HG02938 (cell line): ENCODE measurements around the gene EPB41L2.
"Not testable (repeated sequence)": the region's sequence is repeated elsewhere in the genome, so short reads cannot be mapped to it uniquely, and the experiment has no call there.

Experiments used
- ATAC-seq: cut with Tn5 transposase; IDR thresholded peaks from one replicate; pipeline ENCODE4 v1.9.1; 2021; ENCODE audit warnings: mild to moderate bottlenecking, moderate library complexity; ENCODE audit not compliant: unreplicated experiment

EPB41L2 gene

DNA sequence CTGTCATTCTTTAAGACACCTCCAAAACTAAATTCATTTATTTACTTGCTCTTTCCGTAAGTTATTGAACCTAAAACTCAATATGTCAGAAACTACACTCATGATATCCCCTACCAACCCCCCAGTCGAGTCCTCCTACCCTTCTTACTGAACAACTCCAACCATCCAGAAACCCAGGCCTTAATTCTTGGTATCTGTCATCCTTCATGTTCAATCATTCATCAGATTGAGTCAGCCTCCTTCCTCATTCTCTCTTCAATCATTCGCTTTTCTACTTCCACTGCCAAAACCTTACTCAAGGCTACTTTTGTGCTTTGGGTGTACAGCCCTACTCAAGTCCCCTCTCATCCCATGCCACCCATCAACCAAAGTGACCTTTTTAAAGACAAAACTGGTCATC, 140.1 kb downstream of the EPB41L2 start:
- ATAC-seq, result no peak

DNA sequence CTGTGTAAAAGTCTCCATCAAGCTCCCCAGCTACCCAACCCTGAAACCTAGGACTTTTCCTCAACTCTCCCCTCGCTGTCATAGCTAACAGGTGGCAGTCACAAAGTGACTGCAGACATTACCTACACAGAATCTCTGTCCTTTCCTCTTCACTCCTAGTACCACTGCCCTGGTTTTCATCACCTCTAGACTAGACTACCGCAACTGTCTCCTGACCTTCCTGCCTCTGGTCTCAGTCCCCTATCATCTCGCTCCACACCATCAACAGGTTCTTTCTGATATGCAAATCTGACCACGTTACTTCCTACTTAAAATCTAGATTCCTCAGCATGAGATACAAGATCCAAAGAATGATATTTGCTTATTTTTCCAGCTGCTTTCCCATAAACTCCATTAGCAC, 142.1 kb downstream of the EPB41L2 start:
- no peak for ATAC-seq

DNA sequence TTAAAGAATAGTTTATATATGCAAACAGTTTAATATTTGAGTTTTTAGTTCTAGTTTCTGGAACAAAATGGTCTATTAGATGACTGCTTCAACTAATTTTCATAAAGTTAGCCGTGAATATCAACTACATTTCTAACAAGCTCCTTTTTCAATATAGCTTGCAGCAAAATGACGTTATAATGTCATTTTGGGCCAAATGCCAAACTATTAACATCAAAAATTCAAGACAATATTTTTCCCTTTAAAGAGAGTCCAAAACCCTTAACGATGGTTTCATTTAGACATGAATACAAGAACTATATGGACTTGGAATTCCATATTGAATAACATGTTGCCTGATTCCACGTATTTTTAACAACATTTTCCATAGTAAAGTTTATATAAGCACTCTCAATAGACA, 144.9 kb downstream of the EPB41L2 start:
- no peak for ATAC-seq

DNA sequence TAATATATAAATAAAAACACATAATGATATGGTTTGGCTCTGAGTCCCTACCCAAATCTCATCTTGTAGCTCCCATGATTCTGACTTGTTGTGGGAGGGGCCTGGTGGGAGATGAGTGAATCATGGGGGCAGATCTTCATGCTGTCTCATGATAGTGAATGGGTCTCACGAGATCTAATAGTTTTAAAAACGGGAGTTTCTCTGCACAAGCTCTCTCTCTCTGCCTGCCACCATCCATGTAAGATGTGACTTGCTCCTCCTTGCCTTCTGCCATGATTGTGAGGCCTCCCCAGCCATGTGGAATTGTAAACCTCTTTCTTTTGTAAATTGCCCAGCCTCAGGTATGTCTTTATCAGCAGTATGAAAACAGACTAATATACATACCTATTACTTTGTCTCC, 147.4 kb downstream of the EPB41L2 start:
- ATAC-seq, result not testable (repeated sequence)

DNA sequence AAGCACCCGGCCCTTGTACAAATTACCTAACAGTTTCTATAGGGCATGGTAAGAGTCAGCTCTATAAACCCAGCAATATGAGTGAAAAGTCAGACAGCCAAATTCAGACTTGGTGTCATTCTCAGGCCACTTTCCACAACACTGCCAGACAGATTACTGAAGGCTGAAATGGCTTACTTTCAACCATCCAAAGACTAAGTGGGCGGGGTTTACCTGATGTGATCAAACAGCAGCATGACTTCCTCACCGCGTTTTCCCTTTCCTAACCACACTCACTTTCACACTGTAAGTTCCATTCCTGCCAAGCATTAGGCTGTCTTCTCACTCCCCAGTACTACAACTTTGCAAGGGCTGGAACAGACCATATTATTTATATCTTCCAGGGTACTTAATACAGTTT, 149.9 kb downstream of the EPB41L2 start:
- peak; percentile 82 for ATAC-seq

DNA sequence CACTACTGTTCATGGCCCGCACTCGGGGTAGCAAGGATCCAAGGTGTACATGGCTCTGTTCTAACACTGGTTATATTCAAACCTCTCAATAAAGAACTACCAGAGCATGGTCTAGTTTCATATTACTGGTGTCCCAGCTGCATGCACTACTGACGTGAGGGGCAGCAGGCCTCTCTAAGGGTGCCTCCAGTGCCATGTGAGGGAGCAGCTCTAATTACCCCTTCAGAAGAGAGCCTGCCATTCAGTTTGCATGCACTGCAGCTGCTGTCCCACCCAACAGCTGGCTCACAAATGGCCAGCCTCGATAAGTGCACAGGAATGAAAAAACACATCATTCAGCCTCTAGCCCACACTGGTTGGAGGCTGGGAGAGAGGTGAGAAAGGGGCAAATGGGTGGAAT, 150.6 kb downstream of the EPB41L2 start:
- ATAC-seq, result no peak

DNA sequence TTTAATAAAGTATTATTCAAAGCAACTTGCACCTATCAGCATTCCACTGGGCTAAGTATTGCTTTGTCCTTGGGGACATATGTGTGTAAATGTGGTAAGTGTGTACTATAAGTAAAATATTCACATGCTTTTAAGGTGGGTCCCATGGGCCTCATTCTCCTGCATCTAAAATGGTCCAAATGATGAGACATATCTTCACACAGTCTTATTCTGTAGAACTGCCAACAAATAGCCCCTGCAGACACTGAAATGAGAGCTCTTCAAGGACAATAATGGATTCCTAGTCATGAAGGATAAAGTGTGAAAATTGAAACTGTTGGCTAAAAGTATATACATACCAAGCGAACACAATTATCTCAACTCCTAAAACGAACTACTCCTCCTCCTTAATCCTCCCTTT, 154.1 kb downstream of the EPB41L2 start:
- no peak for ATAC-seq

DNA sequence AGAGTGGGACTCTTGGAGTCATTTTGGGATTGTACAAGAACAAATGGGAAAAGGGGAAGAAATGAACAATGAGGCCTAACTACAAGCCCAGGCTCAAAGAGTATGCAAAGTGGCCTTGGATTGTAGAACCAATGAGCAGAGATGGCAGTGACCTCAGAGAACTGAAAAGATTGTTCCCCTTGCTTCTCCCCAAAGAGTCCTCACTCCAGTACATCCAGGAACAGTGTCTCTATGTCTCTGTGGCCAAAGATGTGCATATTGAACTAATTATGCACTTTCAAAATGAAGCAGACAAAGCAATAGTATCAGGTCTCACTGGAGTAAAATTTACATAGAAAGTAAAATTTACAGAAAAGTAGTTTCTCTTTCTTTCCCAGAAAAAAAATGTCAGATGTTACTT, 154.9 kb downstream of the EPB41L2 start:
- ATAC-seq, result peak; percentile 58

DNA sequence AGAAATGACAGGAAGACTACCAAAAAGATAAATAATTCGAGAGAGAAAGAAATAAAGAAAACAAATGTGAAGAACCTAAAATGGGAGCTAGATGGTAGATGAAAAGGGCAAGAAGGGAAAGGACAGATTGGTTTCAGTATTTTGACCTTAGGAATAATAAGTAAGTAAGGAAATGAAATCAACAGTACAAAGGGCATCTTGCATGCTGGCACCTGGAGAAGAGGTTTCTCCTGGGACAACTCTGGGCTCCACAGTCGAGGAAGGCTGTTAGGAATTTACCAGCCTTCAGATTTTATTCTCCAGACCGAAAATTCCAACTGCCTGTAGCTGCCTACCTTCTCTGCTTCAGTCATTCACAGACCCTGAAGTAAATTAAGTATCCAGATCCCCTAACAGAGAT, 155.4 kb downstream of the EPB41L2 start:
- no peak for ATAC-seq

DNA sequence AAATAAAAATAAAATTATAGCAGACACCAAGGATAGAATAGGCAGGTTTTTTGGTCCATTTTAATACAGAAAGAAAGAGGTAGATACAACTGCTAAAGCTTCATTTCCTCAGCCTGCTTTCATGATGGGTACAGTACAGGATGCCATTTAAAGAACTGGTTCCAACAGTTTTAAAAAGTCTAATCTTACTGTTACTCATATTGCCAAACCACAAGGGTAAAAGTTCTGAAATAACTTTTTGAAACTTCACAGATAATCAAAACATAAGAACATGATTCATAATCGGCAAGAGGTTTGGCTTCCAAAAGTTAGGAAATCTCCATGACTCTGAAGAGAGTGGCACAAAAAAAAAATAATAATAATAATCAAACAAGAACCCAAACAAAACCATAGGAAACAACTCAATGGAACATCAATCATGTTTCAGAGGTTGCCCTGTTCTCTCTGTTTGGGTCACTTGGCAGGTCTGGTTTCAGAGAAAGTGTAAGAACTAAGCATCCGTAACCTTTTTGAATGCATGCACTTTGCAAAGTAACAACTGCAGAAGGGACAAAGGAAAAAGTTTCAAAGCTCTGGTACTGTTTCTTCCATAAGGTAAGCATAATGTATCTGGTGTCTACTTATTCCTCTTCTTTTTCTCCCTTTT, 156.2 kb downstream of the EPB41L2 start:
- ATAC-seq, result no peak

DNA sequence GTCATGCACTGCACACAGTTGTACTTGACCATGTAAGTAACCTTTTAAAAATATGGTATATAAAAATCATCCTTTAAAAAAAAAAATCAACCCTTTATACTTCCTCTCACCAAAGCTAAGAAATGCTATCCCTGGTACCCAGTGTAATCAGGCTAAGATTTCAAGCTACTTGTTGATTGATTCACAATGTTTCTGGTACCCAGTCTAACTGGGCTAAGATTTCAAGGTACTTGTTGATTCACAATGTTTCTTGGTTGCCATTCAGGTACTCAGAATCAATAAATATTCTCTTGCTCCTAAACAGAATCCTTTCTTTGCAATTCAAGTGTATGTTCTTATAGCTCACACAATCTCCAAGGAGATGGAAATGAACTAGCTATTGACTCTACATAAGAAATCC, 159.4 kb downstream of the EPB41L2 start:
- no peak for ATAC-seq

DNA sequence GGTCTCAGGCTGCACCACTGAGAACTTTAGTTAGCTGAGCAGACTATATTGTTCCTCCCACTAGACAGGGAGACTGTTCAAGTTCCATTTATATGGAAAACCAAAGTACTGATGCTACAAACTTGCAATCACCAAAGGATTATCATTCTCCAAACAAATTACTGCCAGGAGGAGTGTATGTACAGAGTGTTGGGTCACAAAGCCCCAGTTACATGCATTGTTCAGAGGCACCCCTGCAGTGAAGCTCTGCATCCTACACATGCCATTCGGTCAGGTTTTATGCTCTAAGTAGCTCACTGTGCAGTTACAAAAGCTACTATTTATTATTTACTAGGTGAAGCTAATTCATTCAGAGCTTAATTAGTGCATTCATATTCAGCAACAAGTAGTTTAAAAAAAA, 160.0 kb downstream of the EPB41L2 start:
- no peak for ATAC-seq

DNA sequence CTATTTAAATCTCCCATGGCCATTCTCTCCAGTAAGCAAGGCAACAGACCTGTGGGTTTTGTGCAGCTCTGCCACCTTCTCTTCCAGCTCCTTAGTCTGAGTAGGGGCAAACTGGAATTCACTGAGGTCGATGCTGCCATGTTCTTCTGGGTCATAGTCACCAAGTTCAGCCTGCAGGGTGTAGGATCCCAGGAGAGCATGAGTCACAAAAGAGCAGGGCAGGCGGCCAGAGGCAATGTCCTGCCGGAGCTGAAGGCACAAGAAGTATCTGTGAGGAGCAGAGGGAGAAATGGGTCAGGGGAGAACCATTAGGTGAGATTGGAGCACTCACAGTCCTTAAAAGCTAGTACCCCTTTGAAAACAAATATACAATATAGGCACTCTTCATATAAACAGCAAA, 162.1 kb downstream of the EPB41L2 start:
- ATAC-seq, result no peak

DNA sequence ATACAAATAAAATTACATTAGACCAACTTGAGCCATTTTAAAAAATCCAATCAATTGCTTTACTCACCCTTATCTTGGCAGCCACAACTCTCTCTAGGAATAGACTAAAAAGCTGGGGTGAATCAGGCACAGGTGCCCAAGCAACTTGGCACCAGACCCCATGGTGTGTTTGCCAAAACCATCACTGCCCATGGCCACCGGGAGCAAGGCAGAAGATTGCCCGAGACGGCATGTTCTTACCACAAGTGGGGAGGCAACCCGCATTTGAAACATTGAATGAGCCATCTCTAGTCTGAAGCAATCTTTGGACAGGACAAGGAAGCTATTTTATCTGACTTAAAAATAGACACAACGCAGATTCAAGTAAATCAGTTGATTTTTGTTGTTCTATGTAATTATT, 166.8 kb downstream of the EPB41L2 start:
- ATAC-seq, result no peak

DNA sequence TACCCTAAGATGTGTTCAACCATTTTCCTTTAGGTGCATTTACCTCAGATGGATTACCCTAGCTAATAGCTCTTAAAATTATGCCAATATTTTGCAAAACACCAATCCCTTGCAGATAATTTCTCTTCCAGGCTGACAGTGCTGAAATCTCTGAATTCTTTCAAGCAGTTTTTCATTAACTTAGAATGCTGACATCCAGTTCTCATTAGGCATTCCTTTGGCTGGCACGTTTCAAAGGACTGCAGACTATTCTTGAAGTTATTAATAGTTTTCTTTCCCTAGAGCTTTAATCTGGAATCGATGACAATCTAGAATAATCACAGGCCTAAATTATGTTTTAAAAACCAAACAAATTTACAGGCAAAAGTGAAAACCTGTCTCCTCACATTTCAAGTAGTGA, 167.5 kb downstream of the EPB41L2 start:
- no peak for ATAC-seq

DNA sequence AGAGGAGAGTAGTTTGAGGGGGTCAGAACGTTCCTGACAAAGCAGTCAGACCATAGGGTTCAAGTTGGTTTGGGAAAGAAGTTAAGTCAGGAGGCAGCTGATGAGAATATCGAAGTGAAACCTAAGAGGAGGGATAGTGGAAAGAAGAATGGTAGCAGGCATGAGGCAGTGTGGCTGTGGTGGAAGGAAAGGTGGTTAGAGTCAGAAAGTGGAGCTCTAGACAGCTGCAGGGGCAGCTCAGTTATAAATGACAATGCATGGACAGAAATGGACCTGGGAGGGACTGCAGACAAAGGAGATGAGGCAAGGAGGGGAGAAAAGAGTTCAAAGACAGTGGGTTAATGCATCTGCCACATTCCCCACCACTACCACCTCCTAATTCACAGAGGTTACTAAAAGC, 169.3 kb downstream of the EPB41L2 start:
- ATAC-seq, result no peak

DNA sequence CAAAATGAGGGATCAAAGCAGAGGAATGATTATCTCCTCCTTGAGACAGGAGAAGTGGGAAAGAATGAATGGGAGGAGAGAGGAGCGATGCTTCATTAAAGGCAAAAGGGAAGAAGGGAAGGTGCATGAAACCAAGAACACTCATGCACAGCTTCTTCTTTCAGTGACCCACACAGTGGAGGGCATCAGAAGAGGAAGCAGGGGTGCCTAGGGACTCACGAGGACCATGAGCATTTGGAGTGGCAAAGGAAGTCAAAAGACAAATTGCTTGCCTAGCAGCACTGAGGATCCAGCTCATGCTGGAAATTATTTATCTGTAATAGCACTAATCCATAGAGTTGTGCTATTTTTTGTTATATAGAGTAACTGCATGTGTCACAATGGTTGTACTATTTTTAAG, 169.8 kb downstream of the EPB41L2 start:
- ATAC-seq, result no peak

DNA sequence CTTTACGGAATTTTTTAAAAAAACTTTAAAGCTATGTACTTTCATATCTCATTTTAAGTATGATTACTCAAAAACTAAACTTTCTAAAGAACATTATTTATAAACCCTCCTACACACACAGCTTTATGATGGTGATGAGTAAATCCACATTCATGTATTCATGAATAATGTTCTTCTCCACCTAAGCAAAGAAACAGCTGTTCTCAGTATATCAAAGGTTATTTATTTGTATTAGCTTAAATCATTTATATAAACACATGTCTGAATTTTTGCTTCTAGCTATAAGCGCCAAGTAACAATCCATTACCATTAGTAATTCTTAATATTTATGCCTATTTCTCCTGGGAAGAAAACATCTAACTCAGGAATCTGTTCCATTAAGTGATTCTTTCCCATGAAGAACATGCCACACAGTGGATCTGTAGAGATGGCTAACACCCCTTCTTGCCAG, 172.5 kb downstream of the EPB41L2 start:
- no peak for ATAC-seq

DNA sequence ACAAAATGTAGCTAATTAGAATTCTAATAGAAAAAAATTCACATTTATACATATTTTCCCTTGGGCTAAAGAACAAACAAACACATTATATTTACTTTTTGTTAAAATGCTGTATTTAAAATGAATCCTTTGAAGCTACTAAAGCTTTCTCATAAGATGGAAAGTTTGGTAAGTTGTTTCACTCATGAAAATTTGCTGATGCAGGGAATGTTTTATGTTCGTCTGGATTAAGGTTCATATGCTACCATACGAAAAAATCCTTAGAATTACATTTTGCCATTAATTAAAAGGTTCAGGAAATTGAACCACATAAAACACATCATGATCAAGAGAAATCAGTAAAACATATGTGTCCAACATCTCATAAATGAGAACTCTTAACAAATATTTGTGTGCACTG, 173.6 kb downstream of the EPB41L2 start:
- no peak for ATAC-seq

DNA sequence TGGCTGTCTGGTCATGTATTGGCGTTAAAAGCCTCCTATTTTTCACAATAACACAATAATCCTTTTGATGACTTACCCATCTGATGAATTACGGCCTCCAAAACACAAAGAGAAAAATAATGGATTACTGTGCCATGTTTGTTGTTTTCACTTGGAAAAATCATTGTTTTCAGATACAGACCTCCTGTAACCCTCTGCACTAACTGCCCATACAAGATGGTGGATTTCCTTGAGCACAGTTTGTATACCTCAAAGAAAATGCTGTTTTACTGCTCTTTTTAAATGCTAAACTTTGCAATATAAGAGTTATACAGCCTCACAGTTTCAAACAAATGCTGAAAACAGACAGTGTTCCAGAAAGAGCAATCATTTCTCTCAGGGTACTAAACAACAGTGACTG, 174.8 kb downstream of the EPB41L2 start:
- no peak for ATAC-seq

DNA sequence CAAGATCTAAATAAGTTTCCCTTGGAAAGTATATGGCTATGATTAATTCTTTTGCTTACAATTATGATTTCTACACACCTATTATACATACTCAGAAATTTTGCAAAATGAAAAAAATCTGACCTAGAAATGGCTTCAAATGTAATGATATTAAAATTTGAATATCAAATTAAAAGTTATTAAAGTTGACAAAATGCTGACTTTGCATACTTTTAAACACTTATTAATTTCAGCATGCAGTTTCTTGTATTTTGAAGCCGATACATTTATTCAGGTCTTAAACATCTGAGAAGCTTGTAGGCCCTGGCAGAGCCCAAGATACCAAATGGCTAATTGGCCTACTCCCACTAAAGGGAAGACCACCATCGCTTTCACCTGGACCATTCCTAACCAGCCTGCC, 176.1 kb downstream of the EPB41L2 start:
- no peak for ATAC-seq

DNA sequence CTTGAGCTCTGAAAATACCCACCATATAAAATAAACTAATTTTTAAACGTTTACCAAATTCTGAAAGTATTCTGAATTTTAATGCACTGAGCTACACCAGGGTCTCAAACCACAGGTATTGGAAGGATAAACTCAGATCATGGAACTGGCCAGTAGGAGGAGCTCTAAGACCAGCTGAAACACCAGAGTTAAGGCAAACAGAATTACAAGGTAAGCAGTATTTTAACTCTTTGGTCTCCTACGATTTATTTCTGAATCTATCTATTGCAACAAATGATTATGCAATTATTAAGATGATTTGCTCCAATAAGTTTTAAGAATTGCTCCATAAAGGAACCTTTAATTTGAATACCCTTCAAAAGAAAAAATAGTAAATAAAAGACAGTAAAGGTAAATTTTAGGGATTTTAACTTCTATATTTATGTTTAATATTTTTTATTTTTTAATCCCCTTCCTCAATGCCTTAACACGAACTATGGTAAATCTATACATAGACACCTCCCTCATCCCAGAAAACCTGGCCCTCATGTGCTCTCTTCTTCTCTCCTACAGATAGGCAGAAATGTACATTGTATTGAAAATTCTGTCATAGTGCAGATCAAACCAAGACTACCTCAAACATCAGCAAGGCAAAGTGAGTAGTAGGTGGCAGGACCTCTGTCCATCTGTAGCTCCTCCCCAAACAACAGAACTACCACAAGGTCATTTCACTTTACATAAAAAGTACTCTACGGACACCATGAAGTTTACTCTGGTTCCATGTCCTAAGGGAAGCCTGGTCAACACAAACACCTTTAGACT, 177.5 kb downstream of the EPB41L2 start:
- ATAC-seq, result peak; percentile 96

DNA sequence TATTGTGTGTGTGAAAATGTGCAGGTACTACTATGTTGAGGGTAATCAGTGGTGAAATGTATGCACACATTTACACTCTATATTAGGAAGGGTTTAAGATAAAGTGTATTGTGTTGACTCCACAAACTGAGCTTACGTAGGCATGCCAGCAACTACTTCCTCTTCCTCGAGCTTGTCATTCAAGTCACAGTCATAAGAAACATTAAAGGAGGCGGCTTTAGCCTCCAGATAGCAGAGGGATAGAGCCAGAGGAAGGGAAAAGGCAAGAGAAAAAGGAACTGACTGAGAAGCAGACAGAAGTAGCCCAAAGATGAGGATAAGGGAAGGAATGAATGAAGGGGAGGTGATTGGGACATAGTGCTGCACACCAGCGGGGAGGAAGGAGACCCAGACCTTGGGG, 180.7 kb downstream of the EPB41L2 start:
- no peak for ATAC-seq
